HUES6 (cell line): ENCODE data around the gene PWP2.

Experiments
- H3K27ac ChIP-seq: 2 replicates; pipeline ENCODE4 v1.7.0; 2013; ENCODE audit warnings: low read depth, mild to moderate bottlenecking, low read length, inconsistent platforms
- H3K27me3 ChIP-seq: 2 replicates; pipeline ENCODE4 v1.6.1; 2013; ENCODE audit warnings: low read length; ENCODE audit not compliant: control insufficient read depth, insufficient read depth
- H3K36me3 ChIP-seq: 2 replicates; pipeline ENCODE4 v1.6.1; 2013; ENCODE audit warnings: low read length; ENCODE audit not compliant: control insufficient read depth, insufficient read depth
- H3K4me1 ChIP-seq: 2 replicates; pipeline ENCODE4 v1.6.1; 2013; ENCODE audit warnings: low read length; ENCODE audit not compliant: control insufficient read depth, insufficient read depth
- H3K4me3 ChIP-seq: 2 replicates; pipeline ENCODE4 v1.5.1; 2013; ENCODE audit warnings: low read depth, low read length
- H3K9ac ChIP-seq: one replicate; pipeline ENCODE4 v1.6.1; 2013; ENCODE audit warnings: mild to moderate bottlenecking, low read length
- H3K9me3 ChIP-seq: 2 replicates; pipeline ENCODE4 v1.6.1; 2013; ENCODE audit warnings: low read depth, low read length; ENCODE audit not compliant: control insufficient read depth, insufficient read depth

PWP2 gene

GRCh38 chr21:44083631-44084291, 23.4 kb upstream of the PWP2 start:
- H3K36me3 ChIP-seq = peaks cover 94% of the 10 kb centered on the region
- no peak overlapping the region for H3K27ac ChIP-seq
- no peak overlapping the region for H3K9ac ChIP-seq

GRCh38 chr21:44084496-44085241, 22.5 kb upstream of the PWP2 start:
- Histone ChIP-seq H3K9me3 (no peaks in the 10 kb centered on the region), H3K27ac (no peak overlapping the region), H3K27me3 (no peaks in the 10 kb centered on the region), H3K9ac (no peak overlapping the region), H3K4me3 (no peak overlapping the region), H3K4me1 (no peaks in the 10 kb centered on the region), H3K36me3 (peaks cover 94% of the 10 kb centered on the region)

More at GRCh38 chr21:44083631-44084291, 23.4 kb upstream of the PWP2 start:
- Histone ChIP-seq H3K4me1 (no peaks in the 10 kb centered on the region), H3K9me3 (no peaks in the 10 kb centered on the region), H3K27me3 (no peaks in the 10 kb centered on the region), H3K4me3 (no peak overlapping the region)

- peaks cover 95% of the 10 kb centered on the region for H3K36me3 ChIP-seq
- H3K9ac ChIP-seq = no peak overlapping the region
- no peak overlapping the region for H3K27ac ChIP-seq
- no peaks in the 10 kb centered on the region for H3K9me3 ChIP-seq
- no peaks in the 10 kb centered on the region for H3K27me3 ChIP-seq
- H3K4me1 ChIP-seq = no peaks in the 10 kb centered on the region
- H3K4me3 ChIP-seq = no peak overlapping the region
These were observed 21.5 kb upstream of the PWP2 start for GRCh38 chr21:44085491-44086321.

GRCh38 chr21:44086636-44087425, 20.4 kb upstream of the PWP2 start:
- H3K9ac ChIP-seq = no peak overlapping the region
- H3K9me3 ChIP-seq = no peaks in the 10 kb centered on the region
- no peaks in the 10 kb centered on the region for H3K27me3 ChIP-seq
- H3K36me3 ChIP-seq = peaks cover 89% of the 10 kb centered on the region
- H3K4me3 ChIP-seq = no peak overlapping the region
- no peaks in the 10 kb centered on the region for H3K4me1 ChIP-seq
- H3K27ac ChIP-seq = no peak overlapping the region

- H3K27me3 ChIP-seq = no peaks in the 10 kb centered on the region
- no peaks in the 10 kb centered on the region for H3K4me1 ChIP-seq
- no peak overlapping the region for H3K27ac ChIP-seq
- peaks cover 87% of the 10 kb centered on the region for H3K36me3 ChIP-seq
- H3K9me3 ChIP-seq = no peaks in the 10 kb centered on the region
- no peak overlapping the region for H3K4me3 ChIP-seq
- no peak overlapping the region for H3K9ac ChIP-seq
These were observed 19.5 kb upstream of the PWP2 start for GRCh38 chr21:44087426-44088400.

GRCh38 chr21:44088401-44088780, 18.8 kb upstream of the PWP2 start:
- Histone ChIP-seq H3K4me1 (no peaks in the 10 kb centered on the region), H3K36me3 (peaks cover 86% of the 10 kb centered on the region), H3K27ac (no peak overlapping the region)

GRCh38 chr21:44089001-44089911, 17.9 kb upstream of the PWP2 start:
- no peaks in the 10 kb centered on the region for H3K4me1 ChIP-seq
- no peak overlapping the region for H3K27ac ChIP-seq
- H3K36me3 ChIP-seq = peaks cover 85% of the 10 kb centered on the region
- H3K9ac ChIP-seq = no peak overlapping the region
- no peaks in the 10 kb centered on the region for H3K9me3 ChIP-seq
- H3K4me3 ChIP-seq = no peak overlapping the region
- H3K27me3 ChIP-seq = no peaks in the 10 kb centered on the region

More at GRCh38 chr21:44088401-44088780, 18.8 kb upstream of the PWP2 start:
- Histone ChIP-seq H3K4me3 (no peak overlapping the region), H3K9me3 (no peaks in the 10 kb centered on the region), H3K27me3 (no peaks in the 10 kb centered on the region), H3K9ac (no peak overlapping the region)

- H3K4me1 ChIP-seq = no peaks in the 10 kb centered on the region
- no peak overlapping the region for H3K27ac ChIP-seq
- H3K9me3 ChIP-seq = no peaks in the 10 kb centered on the region
- no peak overlapping the region for H3K9ac ChIP-seq
- peaks cover 79% of the 10 kb centered on the region for H3K36me3 ChIP-seq
- H3K27me3 ChIP-seq = no peaks in the 10 kb centered on the region
- H3K4me3 ChIP-seq = no peak overlapping the region
These were observed 16.9 kb upstream of the PWP2 start for GRCh38 chr21:44090325-44090724.

- Histone ChIP-seq H3K27me3 (no peaks in the 10 kb centered on the region), H3K4me1 (no peaks in the 10 kb centered on the region), H3K9me3 (no peaks in the 10 kb centered on the region), H3K36me3 (peaks cover 63% of the 10 kb centered on the region), H3K4me3 (no peak overlapping the region), H3K27ac (no peak overlapping the region), H3K9ac (no peak overlapping the region)
These were observed 15.0 kb upstream of the PWP2 start for GRCh38 chr21:44092211-44092610.
